Loucy (cell line): ENCODE results near the gene CARD19.
"Not testable (repeated sequence)": the region's sequence is repeated elsewhere in the genome, so short reads cannot be mapped to it uniquely, and the experiment has no call there.

Experiments used
- H2AFZ ChIP-seq: fragments of 200-600 bp; sonication (generic); 2 replicates; pipeline ENCODE4 v1.6.0; 2016; ENCODE audit warnings: antibody characterized with exemption, mild to moderate bottlenecking, low read length, moderate library complexity
- H3F3A ChIP-seq: fragments of 200-600 bp; 2 replicates; pipeline ENCODE4 v1.6.0; 2016; ENCODE audit warnings: antibody characterized with exemption, low read depth, mild to moderate bottlenecking
- H3K27me3 ChIP-seq: fragments of 200-600 bp; sonication (generic); 2 replicates; pipeline ENCODE4 v1.6.1; 2014; ENCODE audit warnings: low read length, mild to moderate bottlenecking; ENCODE audit not compliant: insufficient read depth, poor library complexity, severe bottlenecking
- H3K36me3 ChIP-seq: fragments of 200-600 bp; sonication (generic); 2 replicates; pipeline ENCODE4 v1.6.1; 2016; ENCODE audit warnings: low read length; ENCODE audit not compliant: insufficient read depth
- H3K4me1 ChIP-seq: fragments of 200-600 bp; sonication (generic); 2 replicates; pipeline ENCODE4 v1.5.1; 2014; ENCODE audit warnings: low read length, mild to moderate bottlenecking; ENCODE audit not compliant: insufficient read depth, poor library complexity, severe bottlenecking
- H3K4me2 ChIP-seq: fragments of 200-600 bp; sonication (generic); 2 replicates; pipeline ENCODE4 v1.6.0; 2014; ENCODE audit warnings: antibody characterized with exemption, low read length, low read depth, mild to moderate bottlenecking; ENCODE audit not compliant: poor library complexity, severe bottlenecking
- H3K4me3 ChIP-seq: fragments of 200-600 bp; sonication (generic); 2 replicates; pipeline ENCODE4 v1.5.1; 2014; ENCODE audit warnings: low read length, mild to moderate bottlenecking, mixed read lengths; ENCODE audit not compliant: poor library complexity, severe bottlenecking
- H3K79me2 ChIP-seq: fragments of 200-600 bp; sonication (generic); 2 replicates; pipeline ENCODE4 v1.6.1; 2014; ENCODE audit warnings: low read length; ENCODE audit not compliant: insufficient read depth
- H3K9ac ChIP-seq: fragments of 200-600 bp; sonication (generic); 2 replicates; pipeline ENCODE4 v1.6.0; 2014; ENCODE audit warnings: mild to moderate bottlenecking, low read depth, low read length, moderate library complexity; ENCODE audit not compliant: poor library complexity, severe bottlenecking
- H3K9me2 ChIP-seq: fragments of 200-600 bp; sonication (generic); replicated peaks from 2 replicates; pipeline ENCODE4 v1.6.1; 2016; ENCODE audit warnings: low read depth, low read length, mixed read lengths
- H3K9me3 ChIP-seq: fragments of 200-600 bp; sonication (generic); 2 replicates; pipeline ENCODE4 v1.6.1; 2014; ENCODE audit warnings: mild to moderate bottlenecking, antibody characterized with exemption, low read length, low read depth; ENCODE audit not compliant: insufficient read depth
- H4K20me1 ChIP-seq: fragments of 200-600 bp; sonication (generic); 2 replicates; pipeline ENCODE4 v1.6.0; 2014; ENCODE audit warnings: antibody characterized with exemption, low read length, mild to moderate bottlenecking; ENCODE audit not compliant: insufficient read depth, poor library complexity, severe bottlenecking
- CTCF ChIP-seq: fragments of 200-600 bp; sonication (generic); conservative IDR thresholded peaks from 2 replicates; pipeline ENCODE4 v1.5.1; 2014; ENCODE audit warnings: mild to moderate bottlenecking, antibody characterized with exemption, low read length
- EZH2phosphoT487 ChIP-seq: fragments of 200-600 bp; IDR thresholded peaks from 2 replicates; pipeline ENCODE4 v1.6.1; 2018; ENCODE audit warnings: antibody characterized with exemption, mild to moderate bottlenecking, moderate library complexity, borderline replicate concordance

Gene CARD19

GRCh38 chr9:93115486-93116071, 19.6 kb downstream of the CARD19 start:
- Histone ChIP-seq H3F3A (no peaks in the 10 kb centered on the region), H3K9me3 (no peaks in the 10 kb centered on the region), H3K36me3 (peaks cover 36% of the 10 kb centered on the region; the same call in 1 of the 2 replicates), H3K4me3 (no peak overlapping the region), H3K9me2 (no peaks in the 10 kb centered on the region), H3K9ac (no peak overlapping the region), H4K20me1 (no peaks in the 10 kb centered on the region), H3K79me2 (no peaks in the 10 kb centered on the region), H2AFZ (no peak overlapping the region), H3K4me2 (no peak overlapping the region), H3K27me3 (no peaks in the 10 kb centered on the region), H3K4me1 (no peaks in the 10 kb centered on the region)
- TF ChIP-seq EZH2phosphoT487, result no peak
- TF ChIP-seq CTCF, result no peak

- Histone ChIP-seq H3K9ac (no peak overlapping the region), H3K4me3 (no peak overlapping the region)
Measured at GRCh38 chr9:93116072-93116961, 20.3 kb downstream of the CARD19 start.

GRCh38 chr9:93117521-93117920, 21.5 kb downstream of the CARD19 start:
- not testable (repeated sequence) for H3K9ac ChIP-seq, H2AFZ ChIP-seq, H3K4me3 ChIP-seq, H3K9me2 ChIP-seq, H3F3A ChIP-seq, H3K27me3 ChIP-seq, H3K4me1 ChIP-seq, H3K4me2 ChIP-seq, H4K20me1 ChIP-seq, H3K79me2 ChIP-seq, H3K9me3 ChIP-seq
- H3K36me3 ChIP-seq, result peaks cover 18% of the 10 kb centered on the region; the same call in 1 of the 2 replicates

More at GRCh38 chr9:93116072-93116961, 20.3 kb downstream of the CARD19 start:
- Histone ChIP-seq H3K79me2 (no peaks in the 10 kb centered on the region), H3K4me2 (no peak overlapping the region), H4K20me1 (no peaks in the 10 kb centered on the region), H3K27me3 (no peaks in the 10 kb centered on the region), H3F3A (no peaks in the 10 kb centered on the region), H3K9me2 (no peaks in the 10 kb centered on the region), H3K9me3 (no peaks in the 10 kb centered on the region), H3K36me3 (peaks cover 28% of the 10 kb centered on the region; the same call in 1 of the 2 replicates), H2AFZ (no peak overlapping the region), H3K4me1 (no peaks in the 10 kb centered on the region)
- TF ChIP-seq CTCF (no peak), EZH2phosphoT487 (no peak)
